ENCODE results near the gene ZNF747. TPM values are rescaled to one million over a fixed set of nuclear protein-coding genes. Genes with fewer than 3 reads are reported as not detected.

ZNF747 gene
- total RNA-seq (2022; extraction: Qiagen RNA extraction), result 3.2 to 5.4 TPM (median 4.4 TPM) in 5 replicates

GRCh38 chr16:30534368-30535105, at the start of gene ZNF747:
TSS of gene ZNF747 (minus strand) at chr16:30534858. CDS start at chr16:30534679, 179 bp downstream.

DNA sequence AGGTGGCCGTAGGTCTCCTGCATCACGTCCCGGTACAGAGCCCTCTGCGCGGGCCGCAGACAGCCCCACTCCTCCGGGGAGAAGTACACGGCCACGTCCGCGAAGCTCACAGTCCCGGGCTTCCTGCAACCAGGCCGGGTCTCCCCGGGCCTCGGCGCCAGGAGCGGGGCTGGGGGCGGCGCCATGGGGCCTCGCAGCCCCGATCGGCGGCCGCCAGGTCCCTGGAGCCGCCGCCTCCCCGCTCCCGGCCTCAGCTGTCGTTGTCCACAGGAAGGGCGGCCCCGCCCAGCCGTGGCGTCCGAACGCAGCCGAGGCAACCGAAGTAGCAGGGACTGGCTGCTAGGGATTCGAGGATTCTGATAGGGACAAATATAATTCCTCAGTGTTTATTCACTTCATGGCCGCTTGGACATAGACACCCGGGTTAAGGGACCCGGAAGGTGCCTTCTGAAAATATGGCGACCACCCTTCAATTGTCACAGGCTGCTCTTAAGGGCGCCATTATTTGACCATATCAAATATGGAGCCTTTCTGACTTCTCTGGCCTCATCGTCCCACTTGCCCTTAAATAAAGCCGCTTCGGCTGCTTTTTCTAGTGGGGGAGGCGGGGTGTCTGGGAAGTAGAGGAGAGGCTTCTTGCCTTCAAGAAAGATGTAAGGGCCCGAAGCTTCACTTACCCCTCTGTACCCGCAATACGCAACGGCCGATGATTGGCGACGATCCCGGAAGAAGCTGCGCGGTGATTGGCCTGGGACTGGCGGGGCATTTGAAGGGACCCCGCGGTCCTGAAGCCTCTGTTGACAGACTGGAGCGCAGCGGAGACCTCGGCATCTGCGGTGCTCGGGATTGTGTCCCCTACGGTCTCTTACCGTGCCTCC, 37.0 kb upstream of the ZNF747 start, which contains the start of gene ZNF688:
Gene ZNF688 (minus strand): TSS at position 270 of the 878 bp plus-strand sequence. CDS start 85 bp downstream, at position 185.

GRCh38 chr16:30557957-30558788, 23.5 kb upstream of the ZNF747 start, which contains the start of gene ZNF764:
TSS of gene ZNF764 (minus strand) at chr16:30558374. CDS start at chr16:30558182, 192 bp downstream.

DNA sequence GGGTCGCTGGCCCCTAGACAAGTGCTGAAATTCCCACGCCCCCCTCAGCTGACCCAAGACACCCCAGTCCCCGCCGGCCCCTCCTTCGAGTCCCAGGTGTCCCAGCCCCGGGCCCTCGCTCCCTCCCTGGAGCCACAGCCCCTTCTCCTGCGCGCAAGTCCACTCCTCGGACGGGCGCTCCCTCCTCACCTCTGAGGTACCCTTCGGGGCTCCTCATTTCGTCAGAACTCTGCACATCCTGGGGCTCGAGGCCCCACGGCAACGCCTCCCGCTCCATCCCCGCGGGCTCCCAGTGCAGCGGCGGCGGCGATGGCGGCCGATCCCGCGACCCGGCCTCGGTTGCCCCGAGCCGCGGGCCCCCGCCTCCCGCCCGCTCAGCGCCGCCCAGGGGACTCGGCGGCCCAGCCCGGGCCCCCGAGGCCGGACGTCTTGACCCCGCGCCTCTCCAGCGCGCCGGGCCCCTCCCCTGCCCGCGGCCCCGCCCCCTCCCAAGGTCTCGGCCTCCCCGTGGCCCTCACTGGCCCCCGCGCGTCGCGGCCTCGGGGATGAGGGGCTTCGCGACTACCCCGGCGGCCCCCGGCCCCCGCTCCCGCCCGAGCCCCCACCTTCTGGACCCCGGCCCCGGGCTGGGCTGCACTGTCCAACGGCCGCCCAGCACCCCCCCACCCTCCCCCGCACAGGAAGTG, 8.4 kb downstream of the ZNF747 start, which contains the start of gene ZNF768:
Gene ZNF768 (minus strand): TSS at position 430 of the 686 bp plus-strand sequence. CDS start 153 bp downstream, at position 277.

Other genes starting within 250 kb of the ZNF747 start
- gene CD2BP2, start 179.6 kb downstream of the ZNF747 start, total RNA-seq (2022; extraction: Qiagen RNA extraction), result 63.4 to 68.7 TPM (median 64.9 TPM) in 5 replicates
- 19.6 to 32.4 TPM (median 31.4 TPM) in 5 replicates for gene TBC1D10B, start 164.4 kb downstream of the ZNF747 start, total RNA-seq (2022; extraction: Qiagen RNA extraction)
- 0.41 to 0.97 TPM (median 0.53 TPM) in 3 of 5 replicates, not detected in the others for gene MYL11, start 160.1 kb downstream of the ZNF747 start, total RNA-seq (2022; extraction: Qiagen RNA extraction)
- 0.87 to 2.8 TPM (median 2.3 TPM) in 5 replicates for gene SEPTIN1, start 152.3 kb downstream of the ZNF747 start, total RNA-seq (2022; extraction: Qiagen RNA extraction)
- gene ZNF48, start 139.4 kb downstream of the ZNF747 start, total RNA-seq (2022; extraction: Qiagen RNA extraction), result 11.5 to 13.9 TPM (median 13.3 TPM) in 5 replicates
- 3.2 to 4.3 TPM (median 4.2 TPM) in 5 replicates for gene ZNF771, start 127.3 kb downstream of the ZNF747 start, total RNA-seq (2022; extraction: Qiagen RNA extraction)
- 98.5 to 114 TPM (median 109 TPM) in 5 replicates for gene DCTPP1, start 104.8 kb downstream of the ZNF747 start, total RNA-seq (2022; extraction: Qiagen RNA extraction)
- gene SEPHS2, start 89.0 kb downstream of the ZNF747 start, total RNA-seq (2022; extraction: Qiagen RNA extraction), result 43.0 to 47.1 TPM (median 44.3 TPM) in 5 replicates
- gene ITGAL, start 62.1 kb downstream of the ZNF747 start, total RNA-seq (2022; extraction: Qiagen RNA extraction), result 0.02 to 0.16 TPM (median 0.11 TPM) in 3 of 5 replicates, not detected in the others
- gene ZNF768, start 8.3 kb downstream of the ZNF747 start, total RNA-seq (2022; extraction: Qiagen RNA extraction), result 37.5 to 48.9 TPM (median 48.5 TPM) in 5 replicates
- 3.9 to 6.2 TPM (median 5.8 TPM) in 5 replicates for gene ZNF764, start 23.5 kb upstream of the ZNF747 start, total RNA-seq (2022; extraction: Qiagen RNA extraction)
- gene ZNF688, start 36.9 kb upstream of the ZNF747 start, total RNA-seq (2022; extraction: Qiagen RNA extraction), result 7.1 to 8.3 TPM (median 7.6 TPM) in 5 replicates
- not detected in 5 replicates for gene ZNF785, start 50.8 kb upstream of the ZNF747 start, total RNA-seq (2022; extraction: Qiagen RNA extraction)
- 8.6 to 10.5 TPM (median 9.9 TPM) in 5 replicates for gene ZNF689, start 75.5 kb upstream of the ZNF747 start, total RNA-seq (2022; extraction: Qiagen RNA extraction)
- 15.9 to 23.6 TPM (median 22.7 TPM) in 5 replicates for gene PRR14, start 116.1 kb upstream of the ZNF747 start, total RNA-seq (2022; extraction: Qiagen RNA extraction)
- 26.0 to 48.5 TPM (median 46.3 TPM) in 5 replicates for gene FBRS, start 123.6 kb upstream of the ZNF747 start, total RNA-seq (2022; extraction: Qiagen RNA extraction)
- 7.8 to 36.9 TPM (median 31.2 TPM) in 5 replicates for gene SRCAP, start 164.3 kb upstream of the ZNF747 start, total RNA-seq (2022; extraction: Qiagen RNA extraction)
- 19.9 to 31.6 TPM (median 26.2 TPM) in 5 replicates for gene PHKG2, start 213.6 kb upstream of the ZNF747 start, total RNA-seq (2022; extraction: Qiagen RNA extraction)
- 3.1 to 8.7 TPM (median 7.5 TPM) in 5 replicates for gene CFAP119, start 227.2 kb upstream of the ZNF747 start, total RNA-seq (2022; extraction: Qiagen RNA extraction)
- 67.2 to 89.4 TPM (median 83.7 TPM) in 5 replicates for gene RNF40, start 227.5 kb upstream of the ZNF747 start, total RNA-seq (2022; extraction: Qiagen RNA extraction)

All from A549 treated with dexamethasone at 1 μM for 4 hours (cell line).